ENCODE data around the gene AIF1.
A peak's percentile ranks its signal among the peaks of the same experiment; 100 is the strongest.

- peak; percentile 49; the same call in 1 of the 2 replicates for TF ChIP-seq POLR2A (IDR thresholded peaks at IDR 0.05; ENCODE audit: low read depth, low read length)
- no peak for TF ChIP-seq POLR2AphosphoS5 (IDR thresholded peaks at IDR 0.05; ENCODE audit: low read depth, low read length)
These were observed 14.0 kb downstream of the AIF1 start for GRCh38 chr6:31629014-31629413.
